Heart left ventricle (tissue), 13 donors: ENCODE data around the gene PTPRH.

ENCODE experiments used
- POLR2A ChIP-seq, 2 donors: fragments of 450-650 bp; IDR thresholded peaks; one replicate each; pipeline ENCODE4 v1.6.1; 2017; ENCODE audit warnings: antibody characterized with exemption in 2 of 2, mild to moderate bottlenecking in 2 of 2, moderate library complexity in 2 of 2
- TF ChIP-seq, protein P1 (sequence below), 12 donors: fragments of 200-600 bp; sonication (generic) in 4 of 12; IDR thresholded peaks; one replicate each; pipeline versions ENCODE4 v1.5.0 to v1.8.0; 2018 to 2022; ENCODE audit warnings: antibody characterized with exemption in 12 of 12, mild to moderate bottlenecking in 5 of 12
- donor health status: ischemic (EF 13 %, LVEDD 7.1; RV severe dilation, severe dysfunction).
- donor health status: DM: no; HTN: yes; CAD: no.
- donor health status: DM: no; HTN: no; CAD: no.
- donor health status: ischemic (EF 25% LVEDD 6.9; RV normal size, moderate dysfunction).
- donor health status: ischemic (EF 25% LVEDD 5.7; RV mildly dilated, moderate dysfunction).
- donor health status: ischemic (EF 35%, LVEDD 5.7; RV mildly dilated, moderate dysfunction).
- donor health status: nonischemic (EF 11% LVEDD 7.7; RV severe dilation, severe dysfunction).
- donor health status: DM: yes; HTN: yes; CAD: no.
- donor health status: PGD.
- donor health status: ischemic (EF 29% LVEDD 5.4; RV normal size, mild dysfunction).
- donor health status: nonischemic (EF 23%, LVEDD 6.1; RV moderate dilation, normal function).

DNA sequence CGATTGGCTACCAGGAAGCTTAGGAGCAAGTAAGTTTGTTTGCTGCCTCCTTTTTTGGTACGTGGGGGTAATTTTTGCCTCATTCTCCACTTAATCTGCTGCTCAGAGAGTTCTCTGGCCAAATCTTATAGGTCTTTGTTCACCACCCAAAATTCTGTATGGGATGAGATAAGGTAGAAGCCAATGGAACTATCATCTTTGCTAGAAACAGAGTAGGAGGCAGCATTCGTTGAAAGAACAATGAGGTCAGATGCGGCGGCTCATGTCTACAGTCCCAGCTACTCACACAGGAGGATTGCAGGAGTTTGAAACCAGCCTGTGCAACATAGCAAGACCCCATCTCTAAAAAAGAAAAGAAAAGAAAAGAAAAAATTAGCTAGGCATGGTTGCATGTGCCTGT is 37.9 kb downstream of the PTPRH start:
- TF ChIP-seq, protein P1, sequence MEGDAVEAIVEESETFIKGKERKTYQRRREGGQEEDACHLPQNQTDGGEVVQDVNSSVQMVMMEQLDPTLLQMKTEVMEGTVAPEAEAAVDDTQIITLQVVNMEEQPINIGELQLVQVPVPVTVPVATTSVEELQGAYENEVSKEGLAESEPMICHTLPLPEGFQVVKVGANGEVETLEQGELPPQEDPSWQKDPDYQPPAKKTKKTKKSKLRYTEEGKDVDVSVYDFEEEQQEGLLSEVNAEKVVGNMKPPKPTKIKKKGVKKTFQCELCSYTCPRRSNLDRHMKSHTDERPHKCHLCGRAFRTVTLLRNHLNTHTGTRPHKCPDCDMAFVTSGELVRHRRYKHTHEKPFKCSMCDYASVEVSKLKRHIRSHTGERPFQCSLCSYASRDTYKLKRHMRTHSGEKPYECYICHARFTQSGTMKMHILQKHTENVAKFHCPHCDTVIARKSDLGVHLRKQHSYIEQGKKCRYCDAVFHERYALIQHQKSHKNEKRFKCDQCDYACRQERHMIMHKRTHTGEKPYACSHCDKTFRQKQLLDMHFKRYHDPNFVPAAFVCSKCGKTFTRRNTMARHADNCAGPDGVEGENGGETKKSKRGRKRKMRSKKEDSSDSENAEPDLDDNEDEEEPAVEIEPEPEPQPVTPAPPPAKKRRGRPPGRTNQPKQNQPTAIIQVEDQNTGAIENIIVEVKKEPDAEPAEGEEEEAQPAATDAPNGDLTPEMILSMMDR (IDR thresholded peaks at IDR 0.05), result no peak
- no peak for TF ChIP-seq POLR2A (IDR thresholded peaks at IDR 0.05)
